ENCODE measurements around the gene MORF4L1. TPM values are rescaled to one million over a fixed set of nuclear protein-coding genes. Genes with fewer than 3 reads are reported as not detected.

The MORF4L1 gene
- total RNA-seq, 6 experiments from 2014 or later, result 86.9 to 126 (median 115) TPM

GRCh38 chr15:78831229-78832207 lies 41.2 kb upstream of the MORF4L1 start:
- no peak for TF ChIP-seq POLR2A (IDR thresholded peaks at IDR 0.05)
- TF ChIP-seq, protein P1, sequence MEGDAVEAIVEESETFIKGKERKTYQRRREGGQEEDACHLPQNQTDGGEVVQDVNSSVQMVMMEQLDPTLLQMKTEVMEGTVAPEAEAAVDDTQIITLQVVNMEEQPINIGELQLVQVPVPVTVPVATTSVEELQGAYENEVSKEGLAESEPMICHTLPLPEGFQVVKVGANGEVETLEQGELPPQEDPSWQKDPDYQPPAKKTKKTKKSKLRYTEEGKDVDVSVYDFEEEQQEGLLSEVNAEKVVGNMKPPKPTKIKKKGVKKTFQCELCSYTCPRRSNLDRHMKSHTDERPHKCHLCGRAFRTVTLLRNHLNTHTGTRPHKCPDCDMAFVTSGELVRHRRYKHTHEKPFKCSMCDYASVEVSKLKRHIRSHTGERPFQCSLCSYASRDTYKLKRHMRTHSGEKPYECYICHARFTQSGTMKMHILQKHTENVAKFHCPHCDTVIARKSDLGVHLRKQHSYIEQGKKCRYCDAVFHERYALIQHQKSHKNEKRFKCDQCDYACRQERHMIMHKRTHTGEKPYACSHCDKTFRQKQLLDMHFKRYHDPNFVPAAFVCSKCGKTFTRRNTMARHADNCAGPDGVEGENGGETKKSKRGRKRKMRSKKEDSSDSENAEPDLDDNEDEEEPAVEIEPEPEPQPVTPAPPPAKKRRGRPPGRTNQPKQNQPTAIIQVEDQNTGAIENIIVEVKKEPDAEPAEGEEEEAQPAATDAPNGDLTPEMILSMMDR (IDR thresholded peaks at IDR 0.05), result no peak
- ATAC-seq (no peak), DNase-seq (no peak)
- H3K27ac ChIP-seq, result no peak overlapping the region
- H3K27me3 ChIP-seq, result no peaks in the 10 kb centered on the region
- no peaks in the 10 kb centered on the region for H3K36me3 ChIP-seq
- no peaks in the 10 kb centered on the region for H3K4me1 ChIP-seq
- 89% methylated on average over 15 of the region's 73 CpGs for WGBS (ENCODE audit: insufficient coverage, low coverage, low lambda C conversion rate, missing lambda C conversion rate)
- peak overlapping the region in 1 of 3 donors; percentile 5 for H3K4me3 ChIP-seq
- no peaks in the 10 kb centered on the region for H3K9me3 ChIP-seq
- intact Hi-C loops (cut with DNase I), result no loop called here

DNA sequence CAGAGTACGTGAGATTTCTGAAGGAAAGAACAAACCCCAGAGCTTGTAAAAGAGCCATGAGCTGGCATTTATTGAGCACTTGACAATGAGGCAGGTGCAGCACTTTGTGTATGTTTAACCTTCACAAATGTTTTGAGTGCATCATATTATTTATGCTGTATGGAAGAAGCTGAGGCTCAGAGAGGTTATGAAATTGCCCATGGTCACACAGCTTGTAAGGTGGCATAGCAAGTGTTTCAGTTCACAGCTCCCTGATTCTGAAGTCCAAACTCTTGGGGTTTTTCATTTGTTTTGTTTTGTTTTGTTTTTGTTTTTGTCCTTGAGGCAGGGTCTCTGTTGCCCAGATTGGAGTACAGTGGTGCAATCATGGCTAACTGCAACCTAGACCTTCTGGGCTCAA lies 36.4 kb upstream of the MORF4L1 start:
- Histone ChIP-seq H3K4me1 (no peaks in the 10 kb centered on the region), H3K27ac (no peak overlapping the region), H3K27me3 (no peaks in the 10 kb centered on the region), H3K9me3 (no peaks in the 10 kb centered on the region), H3K4me3 (no peak overlapping the region), H3K36me3 (no peaks in the 10 kb centered on the region)
- 83% methylated on average over 1 of the region's 1 CpG for WGBS (ENCODE audit: insufficient coverage, low coverage, low lambda C conversion rate, missing lambda C conversion rate)
- no peak for DNase-seq
- intact Hi-C loops (cut with DNase I), result no loop called here
- TF ChIP-seq, protein P1 (IDR thresholded peaks at IDR 0.05), result no peak
- TF ChIP-seq POLR2A (IDR thresholded peaks at IDR 0.05), result no peak
- no peak for ATAC-seq

- no peak for ATAC-seq
- Histone ChIP-seq H3K27me3 (no peaks in the 10 kb centered on the region), H3K27ac (no peak overlapping the region), H3K36me3 (no peaks in the 10 kb centered on the region), H3K4me3 (no peak overlapping the region), H3K4me1 (no peaks in the 10 kb centered on the region), H3K9me3 (no peaks in the 10 kb centered on the region)
- no peak for TF ChIP-seq POLR2A (IDR thresholded peaks at IDR 0.05)
- TF ChIP-seq, protein P1 (IDR thresholded peaks at IDR 0.05), result no peak
- DNase-seq, result no peak
- intact Hi-C loops (cut with DNase I), result no loop called here
- WGBS (ENCODE audit: insufficient coverage, low coverage, low lambda C conversion rate, missing lambda C conversion rate), result 33% methylated on average over 1 of the region's 2 CpGs
These were observed 35.6 kb upstream of the MORF4L1 start for GRCh38 chr15:78837131-78837530.

- Histone ChIP-seq H3K9me3 (no peaks in the 10 kb centered on the region), H3K27ac (no peak overlapping the region), H3K4me3 (no peak overlapping the region), H3K4me1 (no peaks in the 10 kb centered on the region), H3K27me3 (no peaks in the 10 kb centered on the region), H3K36me3 (no peaks in the 10 kb centered on the region)
- no peak for ATAC-seq
- TF ChIP-seq POLR2A (IDR thresholded peaks at IDR 0.05), result no peak
- TF ChIP-seq, protein P1 (IDR thresholded peaks at IDR 0.05), result no peak
- DNase-seq, result no peak
- intact Hi-C loops (cut with DNase I), result no loop called here
- 83% methylated on average over 3 of the region's 8 CpGs for WGBS (ENCODE audit: insufficient coverage, low coverage, low lambda C conversion rate, missing lambda C conversion rate)
These were observed 35.1 kb upstream of the MORF4L1 start for GRCh38 chr15:78837543-78837942.
